ENCODE measurements around the gene NRSN1. TPM values are rescaled to one million over a fixed set of nuclear protein-coding genes. Genes with fewer than 3 reads are reported as not detected.

The NRSN1 gene
- total and polyA plus RNA-seq, 7 donors, result 0.66 to 5.4 (median 1.7) TPM; not detected in 2

GRCh38 chr6:24183584-24183983 lies 57.6 kb downstream of the NRSN1 start:
- intact Hi-C loops (cut with DNase I), result no loop called here
- H3K4me3 ChIP-seq, result no peak overlapping the region
- TF ChIP-seq POLR2AphosphoS5 (IDR thresholded peaks at IDR 0.05) (no peak), POLR2A (IDR thresholded peaks at IDR 0.05) (no peak), EP300 (IDR thresholded peaks at IDR 0.05) (no peak), CTCF (IDR thresholded peaks at IDR 0.05) (no peak)
- H3K36me3 ChIP-seq, result no peaks in the 10 kb centered on the region
- no peaks in the 10 kb centered on the region for H3K27me3 ChIP-seq
- no peaks in the 10 kb centered on the region for H3K4me1 ChIP-seq
- peaks cover 0 to 3% (median 0%) of the 10 kb centered on the region in 4 donors for H3K9me3 ChIP-seq
- WGBS, 2 donors, result 79 to 89% methylated on average over 10 of the region's 10 CpGs
- H3K27ac ChIP-seq, result no peak overlapping the region
- no peak for DNase-seq

GRCh38 chr6:24186349-24186748 lies 60.3 kb downstream of the NRSN1 start:
- Histone ChIP-seq H3K9me3 (peaks cover 0 to 3% (median 0%) of the 10 kb centered on the region in 4 donors), H3K27ac (no peak overlapping the region), H3K4me3 (no peak overlapping the region), H3K4me1 (no peaks in the 10 kb centered on the region), H3K27me3 (no peaks in the 10 kb centered on the region), H3K36me3 (no peaks in the 10 kb centered on the region)
- intact Hi-C loops (cut with DNase I), result no loop called here
- DNase-seq, result no peak
- no peak for TF ChIP-seq EP300 (IDR thresholded peaks at IDR 0.05)
- 86 to 90% methylated on average over 7 of the region's 7 CpGs for WGBS, 2 donors

DNA sequence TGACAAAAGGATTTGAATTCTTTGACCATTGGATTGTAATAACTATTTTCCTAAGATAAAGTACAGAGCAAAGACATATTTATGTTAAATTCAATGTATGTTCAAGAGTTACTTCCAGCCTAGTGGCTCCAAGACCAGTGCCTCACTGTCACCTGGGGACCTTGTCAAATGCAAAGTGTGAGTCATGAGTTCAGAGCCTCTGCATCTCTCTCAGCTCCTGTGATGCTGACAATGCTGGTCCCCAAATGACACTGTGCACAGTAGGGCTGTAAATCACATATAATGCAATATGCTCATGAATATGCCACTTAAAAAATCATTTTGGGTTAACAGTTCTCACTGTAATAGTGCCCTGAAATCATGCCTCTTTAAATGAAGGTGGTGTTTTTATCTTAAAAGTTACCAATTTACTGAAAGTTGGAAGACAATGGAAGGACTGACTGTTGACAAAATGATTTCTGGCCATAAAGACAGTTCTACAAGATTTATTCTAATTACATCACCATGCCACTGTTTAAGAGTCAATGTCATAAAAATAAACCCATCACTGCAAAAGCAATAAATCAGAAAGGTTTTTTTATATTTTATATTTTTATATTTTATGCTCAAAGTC lies 62.1 kb downstream of the NRSN1 start:
- TF ChIP-seq EP300 (IDR thresholded peaks at IDR 0.05) (no peak), POLR2A (IDR thresholded peaks at IDR 0.05) (no peak)
- H3K27me3 ChIP-seq, result no peaks in the 10 kb centered on the region
- intact Hi-C loops (cut with DNase I), result no loop called here
- H3K27ac ChIP-seq, result no peak overlapping the region
- no peak for DNase-seq
- H3K4me1 ChIP-seq, result no peaks in the 10 kb centered on the region
- H3K9me3 ChIP-seq, result peaks cover 0 to 3% (median 0%) of the 10 kb centered on the region in 4 donors
- no peaks in the 10 kb centered on the region for H3K36me3 ChIP-seq
- no peak overlapping the region for H3K4me3 ChIP-seq

- TF ChIP-seq EP300 (IDR thresholded peaks at IDR 0.05) (no peak), POLR2A (IDR thresholded peaks at IDR 0.05) (no peak), POLR2AphosphoS5 (IDR thresholded peaks at IDR 0.05) (no peak), CTCF (IDR thresholded peaks at IDR 0.05) (no peak)
- DNase-seq, result no peak
Observed at GRCh38 chr6:24188578-24189080, 62.6 kb downstream of the NRSN1 start.

GRCh38 chr6:24191346-24191745 lies 65.3 kb downstream of the NRSN1 start:
- no peak for TF ChIP-seq POLR2A (IDR thresholded peaks at IDR 0.05)
- no peak for TF ChIP-seq CTCF (IDR thresholded peaks at IDR 0.05)
- no peak for TF ChIP-seq POLR2AphosphoS5 (IDR thresholded peaks at IDR 0.05)
- no peak for TF ChIP-seq EP300 (IDR thresholded peaks at IDR 0.05)
- H3K9me3 ChIP-seq, result no peaks in the 10 kb centered on the region
- 47% methylated on average over 2 of the region's 2 CpGs for WGBS, 2 donors
- no peak overlapping the region for H3K27ac ChIP-seq
- H3K4me1 ChIP-seq, result no peaks in the 10 kb centered on the region
- intact Hi-C loops (cut with DNase I), result no loop called here
- no peaks in the 10 kb centered on the region for H3K27me3 ChIP-seq
- no peaks in the 10 kb centered on the region for H3K36me3 ChIP-seq
- no peak overlapping the region for H3K4me3 ChIP-seq
- no peak for DNase-seq

More at GRCh38 chr6:24188578-24189080, 62.6 kb downstream of the NRSN1 start:
- Histone ChIP-seq H3K9me3 (no peaks in the 10 kb centered on the region), H3K27ac (no peak overlapping the region), H3K4me1 (no peaks in the 10 kb centered on the region), H3K36me3 (no peaks in the 10 kb centered on the region), H3K27me3 (no peaks in the 10 kb centered on the region), H3K4me3 (no peak overlapping the region)
- WGBS, 2 donors, result 65 to 75% methylated on average over 8 of the region's 8 CpGs
- intact Hi-C loops (cut with DNase I), result no loop called here

GRCh38 chr6:24193364-24193763 lies 67.3 kb downstream of the NRSN1 start:
- Histone ChIP-seq H3K9me3 (no peaks in the 10 kb centered on the region), H3K27ac (no peak overlapping the region), H3K4me3 (no peak overlapping the region), H3K27me3 (no peaks in the 10 kb centered on the region), H3K36me3 (no peaks in the 10 kb centered on the region), H3K4me1 (no peaks in the 10 kb centered on the region)
- DNase-seq, result no peak
- TF ChIP-seq POLR2A (IDR thresholded peaks at IDR 0.05) (no peak), CTCF (IDR thresholded peaks at IDR 0.05) (no peak), EP300 (IDR thresholded peaks at IDR 0.05) (no peak), POLR2AphosphoS5 (IDR thresholded peaks at IDR 0.05) (no peak)
- intact Hi-C loops (cut with DNase I), result no loop called here

Measured in sigmoid colon (tissue), 7 donors.